Measurements from ENCODE around the gene BRSK1.

The BRSK1 gene

DNA sequence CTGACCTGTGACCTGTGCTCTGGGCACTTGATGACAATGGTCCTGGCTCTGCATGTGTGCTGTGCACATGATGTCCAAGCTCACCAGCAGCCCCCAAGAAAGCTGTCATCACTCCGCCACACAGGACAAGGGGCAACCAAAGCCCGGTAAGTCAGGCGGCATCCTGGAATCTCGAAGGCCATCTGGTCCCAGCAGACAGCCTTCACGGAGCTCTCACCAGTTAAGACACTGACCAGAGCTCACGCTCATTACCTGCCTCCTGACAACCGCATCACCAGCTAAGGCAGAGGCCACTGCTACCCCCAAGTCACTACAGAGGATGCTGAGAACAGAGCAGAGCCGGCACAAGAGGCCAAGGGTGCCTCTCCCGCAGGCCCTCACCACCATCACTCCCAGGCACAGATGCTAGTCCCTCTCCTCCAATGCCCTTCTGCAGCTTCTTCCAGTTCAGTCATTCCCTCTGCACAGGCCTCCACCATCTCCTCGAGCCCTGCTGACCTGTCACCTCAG is 35.6 kb upstream of the BRSK1 start:
- peak overlapping the region; percentile 34 to 56 for H3K4me3 Mint-ChIP-seq
- H3K9me3 Mint-ChIP-seq, result no peaks in the 10 kb centered on the region
- peaks cover 29 to 44% of the 10 kb centered on the region in 2 donors for H3K4me1 Mint-ChIP-seq (ENCODE audit: low read depth in 2 of 2)
- no peaks in the 10 kb centered on the region for H3K27me3 Mint-ChIP-seq
- peaks cover 44% of the 10 kb centered on the region for H3K36me3 Mint-ChIP-seq (ENCODE audit: insufficient read depth)
- ATAC-seq (replicated peaks) (no peak), DNase-seq (no peak)
- peak overlapping the region; percentile 77 to 84 for H3K27ac Mint-ChIP-seq

DNA sequence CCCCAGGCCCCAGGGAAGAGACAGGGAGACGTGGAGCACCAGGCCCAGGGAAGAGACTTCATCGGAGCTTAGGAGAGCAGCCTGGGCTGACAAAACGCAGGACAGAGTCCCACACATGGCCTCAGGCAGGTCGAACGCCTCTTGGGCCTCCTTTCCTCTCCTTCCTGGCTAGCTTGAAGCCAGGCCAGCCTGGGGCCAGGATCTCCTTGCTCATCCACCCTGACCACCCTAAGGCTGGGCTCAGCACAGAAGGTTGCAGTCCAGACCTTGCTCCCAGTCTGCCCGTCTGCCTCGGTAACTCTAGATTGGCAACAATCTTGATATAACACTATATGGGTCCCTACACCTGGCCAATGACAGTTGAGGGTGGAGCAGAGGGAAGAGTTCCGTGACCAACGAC is 35.1 kb upstream of the BRSK1 start:
- no peak for ATAC-seq (replicated peaks)
- Mint-ChIP-seq H3K36me3 (ENCODE audit: insufficient read depth) (peaks cover 40% of the 10 kb centered on the region), H3K4me1 (ENCODE audit: low read depth in 2 of 2) (peaks cover 33 to 48% of the 10 kb centered on the region in 2 donors)

DNA sequence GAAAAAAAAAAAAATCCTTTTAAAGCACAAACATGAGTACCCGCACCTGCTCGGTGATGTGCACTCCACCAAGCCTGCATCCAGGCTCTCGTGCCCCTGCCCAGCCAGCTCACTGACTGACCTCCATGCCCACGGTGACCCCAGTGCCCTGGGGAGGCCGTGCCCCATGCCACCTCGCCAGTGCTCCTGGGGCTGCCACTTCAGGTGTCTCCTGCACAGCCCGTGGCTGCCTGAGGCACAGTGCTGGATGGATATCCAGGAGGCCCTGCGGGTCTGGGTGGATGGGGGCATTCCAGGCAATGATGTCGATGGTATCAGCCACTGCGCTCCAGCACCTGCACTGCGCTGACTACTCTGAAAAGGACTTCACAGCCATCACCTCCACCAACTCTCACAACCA is 34.0 kb upstream of the BRSK1 start:
- Mint-ChIP-seq H3K36me3 (ENCODE audit: insufficient read depth) (peaks cover 36% of the 10 kb centered on the region), H3K27me3 (no peaks in the 10 kb centered on the region), H3K4me1 (ENCODE audit: low read depth in 2 of 2) (peaks cover 42 to 55% of the 10 kb centered on the region in 2 donors), H3K9me3 (no peaks in the 10 kb centered on the region), H3K4me3 (peak overlapping the region in 1 of 2 donors; percentile 93), H3K27ac (peak overlapping the region in 1 of 2 donors; percentile 97)
- DNase-seq (no peak), ATAC-seq (replicated peaks) (no peak)

More for the DNA sequence above, 35.1 kb upstream of the BRSK1 start:
- Mint-ChIP-seq H3K9me3 (no peaks in the 10 kb centered on the region), H3K4me3 (peak overlapping the region; percentile 34 to 56), H3K27me3 (no peaks in the 10 kb centered on the region), H3K27ac (peak overlapping the region; percentile 77 to 84)
- no peak for DNase-seq

DNA sequence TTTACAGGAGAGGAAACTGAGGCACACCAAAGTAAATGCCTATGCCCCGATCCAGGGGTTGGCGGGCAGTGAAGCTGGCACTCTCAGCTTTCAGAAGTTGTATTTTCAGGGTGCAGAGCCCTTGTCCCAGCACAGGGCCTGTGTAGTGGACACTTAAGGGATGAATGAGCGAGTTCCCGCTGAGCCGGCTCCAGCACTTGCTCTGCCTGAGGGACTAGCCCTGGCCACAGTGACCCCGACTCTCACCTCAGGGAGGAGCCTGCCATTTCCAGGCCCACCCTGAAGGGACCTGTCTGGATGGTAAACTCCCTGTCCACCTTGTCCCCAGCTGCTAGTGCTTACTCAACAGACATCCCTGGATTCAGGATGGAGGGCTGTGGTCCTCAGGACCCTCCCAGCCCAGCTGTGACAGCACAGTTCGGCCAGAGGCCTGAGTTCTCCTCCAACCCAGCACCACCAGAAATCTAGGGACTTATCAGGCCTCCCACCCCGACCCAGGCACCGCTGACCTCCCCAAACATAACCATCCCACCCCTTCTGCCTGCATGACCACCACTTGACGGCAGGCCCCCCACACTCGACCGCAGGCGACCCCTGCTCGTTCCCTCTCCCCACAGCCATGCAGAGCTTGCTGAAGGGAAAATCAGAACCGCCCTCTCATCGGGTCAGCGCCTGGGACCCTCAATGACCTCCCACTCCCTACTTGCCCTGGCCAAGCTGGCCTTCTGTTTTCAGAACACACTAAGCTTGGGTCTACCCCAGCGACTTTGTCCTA is 33.3 kb upstream of the BRSK1 start:
- DNase-seq (no peak), ATAC-seq (replicated peaks) (no peak)
- Mint-ChIP-seq H3K36me3 (ENCODE audit: insufficient read depth) (peaks cover 37% of the 10 kb centered on the region), H3K27me3 (no peaks in the 10 kb centered on the region), H3K4me3 (peak overlapping the region; percentile 78 to 93), H3K4me1 (ENCODE audit: low read depth in 2 of 2) (peaks cover 45 to 62% of the 10 kb centered on the region in 2 donors), H3K9me3 (no peaks in the 10 kb centered on the region), H3K27ac (peak overlapping the region; percentile 94 to 97)

DNA sequence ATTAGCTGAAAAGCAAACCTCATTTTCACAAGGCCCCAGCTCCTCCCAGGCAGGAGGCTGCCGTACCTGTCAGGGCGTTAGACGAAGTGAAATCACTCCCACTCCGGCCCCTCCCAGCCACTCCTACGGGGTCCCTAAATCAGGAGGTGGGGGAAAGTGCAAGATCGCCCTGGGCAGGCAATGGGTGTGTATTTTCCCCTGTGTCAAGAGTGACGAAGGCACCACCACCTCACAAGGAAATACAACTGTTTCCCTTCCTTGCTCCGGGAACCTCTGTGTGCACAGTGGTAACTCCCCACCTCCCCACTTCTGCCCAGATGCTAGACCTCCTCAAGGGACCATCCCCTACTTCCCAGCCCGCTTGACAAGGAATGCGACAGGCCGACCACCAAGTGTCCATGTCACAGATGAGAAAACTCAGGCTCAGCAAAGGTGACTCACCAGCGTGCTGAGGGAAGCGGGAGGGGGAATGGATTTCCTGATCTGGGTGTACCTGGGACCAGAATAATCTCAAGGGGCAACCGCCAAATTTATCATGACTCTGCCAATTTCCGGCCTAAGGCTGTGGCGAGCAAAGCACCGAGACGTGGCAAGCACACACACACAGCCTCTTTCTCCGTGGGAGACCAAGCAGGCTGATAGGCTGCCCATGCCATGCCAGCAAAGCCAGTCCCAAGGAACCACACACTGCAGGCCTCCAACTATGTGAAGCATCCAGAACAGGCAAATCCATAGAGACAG is 32.3 kb upstream of the BRSK1 start:
- Mint-ChIP-seq H3K27me3 (no peaks in the 10 kb centered on the region), H3K4me1 (ENCODE audit: low read depth in 2 of 2) (peaks cover 56 to 68% of the 10 kb centered on the region in 2 donors), H3K4me3 (peak overlapping the region; percentile 78 to 93), H3K9me3 (no peaks in the 10 kb centered on the region), H3K36me3 (ENCODE audit: insufficient read depth) (peaks cover 32% of the 10 kb centered on the region), H3K27ac (peak overlapping the region; percentile 94 to 97)
- DNase-seq, result peak; percentile 31 to 38 (median 32)
- peak; percentile 35 for ATAC-seq (replicated peaks)

DNA sequence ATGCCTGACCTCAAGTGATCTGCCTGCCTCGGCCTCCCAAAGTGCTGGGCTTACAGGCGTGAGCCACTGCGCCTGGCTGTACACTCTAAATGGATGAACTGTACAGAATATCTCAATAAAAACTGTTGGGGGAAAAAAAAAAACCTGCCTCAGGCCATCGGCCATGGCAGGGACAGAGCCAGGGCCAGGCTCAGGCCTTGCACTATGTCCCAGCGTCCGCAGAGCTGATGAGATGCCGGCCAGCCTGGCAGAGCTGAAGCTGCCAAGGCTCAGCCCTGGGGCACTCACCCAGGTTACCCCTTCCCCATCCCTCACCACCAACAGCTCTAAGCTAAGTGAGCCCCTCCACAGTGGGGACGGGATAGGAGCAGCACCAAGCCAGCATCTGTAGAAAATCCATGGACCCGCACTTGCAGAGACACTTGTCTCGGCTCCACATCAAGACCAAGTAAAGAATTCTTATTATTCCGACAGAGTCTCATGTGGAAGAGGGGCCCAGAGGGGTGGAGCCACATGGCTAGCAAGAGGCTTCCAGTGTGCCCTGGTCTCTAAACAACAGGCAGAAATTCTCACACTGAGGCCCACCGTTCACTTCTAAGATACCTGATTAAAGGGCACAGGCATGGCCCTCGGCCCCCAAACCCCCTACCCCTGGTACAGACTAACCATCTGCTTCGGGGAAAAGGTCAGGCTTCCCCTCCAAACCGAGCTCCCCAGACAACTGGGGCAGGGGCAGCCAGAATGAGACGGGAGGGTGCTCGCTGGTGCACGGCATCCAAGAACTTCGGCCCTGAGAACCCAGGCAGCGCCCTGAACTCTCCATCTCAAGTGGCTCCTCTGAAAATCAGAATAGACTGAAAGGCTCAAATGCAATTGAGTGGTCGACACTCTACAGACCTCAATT is 30.8 kb upstream of the BRSK1 start:
- peak overlapping the region; percentile 93 to 96 for H3K4me3 Mint-ChIP-seq
- no peaks in the 10 kb centered on the region for H3K27me3 Mint-ChIP-seq
- H3K36me3 Mint-ChIP-seq (ENCODE audit: insufficient read depth), result peaks cover 39% of the 10 kb centered on the region
- ATAC-seq (replicated peaks) (no peak), DNase-seq (no peak)
- H3K9me3 Mint-ChIP-seq, result no peaks in the 10 kb centered on the region
- H3K4me1 Mint-ChIP-seq (ENCODE audit: low read depth in 2 of 2), result peaks cover 71 to 81% of the 10 kb centered on the region in 2 donors
- peak overlapping the region; percentile 96 to 97 for H3K27ac Mint-ChIP-seq

DNA sequence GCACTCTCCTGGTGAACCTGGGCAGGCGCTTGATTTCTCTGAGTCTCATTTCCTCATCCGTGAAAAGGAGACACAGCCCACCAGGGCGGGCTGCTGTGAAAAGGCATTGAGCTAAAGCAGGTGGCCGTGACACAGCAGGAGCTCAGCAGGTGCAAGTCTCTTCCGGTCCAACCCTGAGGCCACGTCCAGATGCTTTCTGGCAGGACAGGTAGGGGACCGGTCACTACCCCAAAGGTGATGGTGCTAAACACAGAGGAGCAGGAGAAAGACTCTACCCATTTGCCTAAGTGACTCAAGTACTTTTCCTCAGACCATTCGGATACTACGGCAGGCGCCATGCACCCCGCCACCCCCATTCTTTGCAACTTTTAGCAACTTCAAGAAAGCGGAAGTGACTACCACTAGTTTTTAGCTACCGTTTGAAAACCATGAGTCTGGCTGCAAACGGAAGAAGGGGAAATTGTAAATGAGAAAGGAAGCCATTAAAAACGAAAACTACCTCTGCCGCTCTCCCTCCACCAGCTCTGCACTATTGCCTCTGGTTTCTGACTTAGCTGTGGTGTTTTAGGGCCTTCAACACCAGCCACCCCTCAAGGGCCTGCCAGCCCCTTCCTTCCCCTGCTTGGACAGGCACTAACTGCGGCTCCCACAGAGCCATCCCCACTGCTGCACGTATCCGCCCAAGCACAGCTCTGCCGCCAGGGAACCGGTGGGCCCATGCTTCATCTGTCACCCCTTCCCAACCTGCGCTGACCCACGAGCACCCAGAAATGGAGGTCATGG is 29.8 kb upstream of the BRSK1 start:
- Mint-ChIP-seq H3K4me3 (peak overlapping the region; percentile 93 to 96), H3K27me3 (no peaks in the 10 kb centered on the region), H3K36me3 (ENCODE audit: insufficient read depth) (peaks cover 40% of the 10 kb centered on the region), H3K9me3 (no peaks in the 10 kb centered on the region), H3K27ac (peak overlapping the region; percentile 96 to 97), H3K4me1 (ENCODE audit: low read depth in 2 of 2) (peaks cover 63 to 71% of the 10 kb centered on the region in 2 donors)
- peak; percentile 60 to 73 (median 61) for DNase-seq
- ATAC-seq (replicated peaks), result peak; percentile 48

DNA sequence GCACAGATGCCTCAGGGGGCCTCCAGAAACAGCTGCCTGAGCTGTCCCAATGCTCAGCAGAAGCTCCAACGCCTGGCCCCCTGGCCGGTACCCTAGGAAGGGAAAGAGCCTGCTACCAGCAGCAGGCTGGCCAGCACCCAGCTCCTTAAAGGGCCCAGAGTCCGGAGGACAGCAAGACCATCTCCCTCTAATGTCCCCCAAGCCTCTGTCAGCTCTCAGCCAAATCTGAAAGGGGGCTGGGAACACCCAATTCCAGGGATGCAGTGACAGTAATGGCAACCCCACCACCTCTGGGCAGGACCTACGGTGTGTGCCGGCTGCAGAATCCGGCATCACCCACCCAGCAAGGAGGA is 29.2 kb upstream of the BRSK1 start:
- peak overlapping the region; percentile 96 to 97 for H3K27ac Mint-ChIP-seq
- ATAC-seq (replicated peaks) (no peak), DNase-seq (no peak)
- H3K36me3 Mint-ChIP-seq (ENCODE audit: insufficient read depth), result peaks cover 45% of the 10 kb centered on the region
- H3K4me3 Mint-ChIP-seq, result peak overlapping the region; percentile 93 to 96
- no peaks in the 10 kb centered on the region for H3K9me3 Mint-ChIP-seq
- H3K4me1 Mint-ChIP-seq (ENCODE audit: low read depth in 2 of 2), result peaks cover 65 to 73% of the 10 kb centered on the region in 2 donors
- H3K27me3 Mint-ChIP-seq, result no peaks in the 10 kb centered on the region

DNA sequence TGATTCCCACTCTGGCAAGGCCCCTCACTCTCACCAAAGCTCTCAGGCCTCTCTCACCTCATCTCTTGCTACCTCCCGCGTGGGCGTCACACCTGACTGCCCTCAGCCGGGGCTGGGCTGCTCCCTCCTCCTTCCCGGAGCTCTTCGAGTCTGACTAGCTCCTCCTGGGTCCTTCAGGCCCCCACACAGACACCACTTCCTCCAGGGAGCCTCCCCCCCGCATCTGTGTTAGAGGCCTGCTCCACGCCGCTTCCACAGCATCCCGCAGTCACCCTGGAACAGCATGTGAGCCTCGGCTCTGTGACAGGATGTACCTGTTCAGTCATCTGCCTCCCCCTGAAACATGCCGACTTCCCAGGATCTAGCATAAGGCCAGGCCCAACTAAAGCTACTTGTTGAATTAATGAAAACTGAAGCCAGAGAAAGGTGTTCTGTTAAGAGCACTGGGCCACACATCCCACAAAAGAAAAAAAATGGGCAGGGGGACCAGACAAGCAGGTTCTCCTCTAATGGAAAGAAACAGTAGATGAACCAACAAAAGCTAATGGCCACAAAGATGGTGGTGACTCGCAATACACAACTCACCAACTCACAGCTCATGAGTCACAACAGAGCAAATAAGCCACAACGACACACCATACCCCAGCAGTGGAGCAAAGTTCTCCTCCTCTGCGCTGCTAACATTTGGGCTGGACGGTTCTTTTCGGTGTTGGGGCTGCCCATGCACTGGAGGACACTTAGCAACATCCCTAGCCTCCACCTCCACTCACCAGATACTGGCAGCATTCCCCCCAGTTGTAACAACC is 28.0 kb upstream of the BRSK1 start:
- no peaks in the 10 kb centered on the region for H3K27me3 Mint-ChIP-seq
- ATAC-seq (replicated peaks) (no peak), DNase-seq (peak in 2 of 3 experiments; percentile 30 to 38)
- peak overlapping the region; percentile 96 to 97 for H3K27ac Mint-ChIP-seq
- no peaks in the 10 kb centered on the region for H3K9me3 Mint-ChIP-seq
- peaks cover 47% of the 10 kb centered on the region for H3K36me3 Mint-ChIP-seq (ENCODE audit: insufficient read depth)
- peak overlapping the region; percentile 93 to 96 for H3K4me3 Mint-ChIP-seq
- H3K4me1 Mint-ChIP-seq (ENCODE audit: low read depth in 2 of 2), result peaks cover 61 to 73% of the 10 kb centered on the region in 2 donors

DNA sequence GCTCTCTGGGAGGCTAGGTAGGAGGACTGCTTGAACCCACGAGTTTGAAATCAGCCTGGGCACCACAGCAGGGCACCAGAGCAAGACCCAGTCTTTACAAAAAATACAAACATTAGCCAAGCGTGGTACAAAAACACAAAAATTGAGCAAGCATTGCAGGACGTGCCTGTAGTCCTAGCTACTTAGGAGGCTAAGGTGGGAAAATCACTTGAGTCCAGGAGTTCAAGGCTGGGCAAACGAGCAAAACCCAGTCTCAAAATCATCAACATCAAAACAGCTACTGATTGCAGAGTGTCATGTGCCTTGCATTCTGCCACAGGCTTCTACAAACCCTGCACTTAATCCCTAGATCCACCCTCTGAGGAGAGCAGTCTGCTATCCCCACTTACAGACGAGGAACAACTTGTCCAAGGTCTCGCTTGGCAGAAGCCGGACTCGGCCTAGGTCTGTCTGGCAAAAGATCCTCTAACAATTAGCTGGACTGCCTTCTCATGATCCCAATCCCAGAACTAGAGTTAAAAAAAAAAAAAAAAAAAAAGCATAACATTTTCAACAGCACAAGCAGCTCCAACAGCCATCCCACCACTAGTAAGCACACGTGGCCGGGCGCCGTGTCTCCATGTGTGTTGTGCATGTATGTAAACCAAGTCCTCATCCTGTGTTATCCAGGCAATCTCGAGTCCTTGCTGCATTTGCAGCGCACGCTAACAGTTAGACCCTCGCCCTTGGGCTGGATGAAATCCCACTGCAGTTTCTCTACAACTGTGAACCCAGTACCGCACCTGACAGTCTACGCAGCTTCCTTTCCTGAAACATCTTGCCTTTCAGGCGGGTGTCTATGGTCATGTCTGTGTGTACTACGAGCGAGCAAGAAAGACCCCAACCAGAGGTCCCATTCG is 27.0 kb upstream of the BRSK1 start:
- ATAC-seq (replicated peaks), result no peak
- no peak for DNase-seq
- Mint-ChIP-seq H3K36me3 (ENCODE audit: insufficient read depth) (peaks cover 45% of the 10 kb centered on the region), H3K4me1 (ENCODE audit: low read depth in 2 of 2) (peaks cover 51 to 63% of the 10 kb centered on the region in 2 donors), H3K27ac (peak overlapping the region; percentile 96 to 97), H3K27me3 (no peaks in the 10 kb centered on the region), H3K9me3 (no peaks in the 10 kb centered on the region), H3K4me3 (peak overlapping the region; percentile 93 to 96)

Measured in effector memory CD8-positive, alpha-beta T cell (primary cell).